CD4-positive, alpha-beta T cell treated with Interleukin-17A for 4 hours (primary cell): ENCODE measurements around the gene TYMP.
"Not testable (repeated sequence)": the region's sequence is repeated elsewhere in the genome, so short reads cannot be mapped to it uniquely, and the experiment has no call there.

ENCODE experiments used
- DNase-seq: peaks from one replicate; pipeline ENCODE4 v3.0.0-alpha.2; 2020; ENCODE audit warnings: mixed read lengths

The TYMP gene

GRCh38 chr22:50562523-50563412, 33.0 kb upstream of the TYMP start, which contains the start of gene SYCE3:
TSS of gene SYCE3 (minus strand) at chr22:50562919. CDS start at chr22:50556405, 6,514 bp downstream.
- DNase-seq = peak; percentile 98

GRCh38 chr22:50561401-50562358, 31.9 kb upstream of the TYMP start:
- no peak for DNase-seq

- DNase-seq = no peak
These were observed 30.2 kb upstream of the TYMP start for GRCh38 chr22:50560034-50560433.

- no peak for DNase-seq
These were observed 26.9 kb upstream of the TYMP start for GRCh38 chr22:50556703-50557102.

- no peak for DNase-seq
These were observed 23.5 kb upstream of the TYMP start for GRCh38 chr22:50553310-50553709.

GRCh38 chr22:50551160-50551752, 21.4 kb upstream of the TYMP start:
- DNase-seq = no peak

- no peak for DNase-seq
These were observed 20.6 kb upstream of the TYMP start for GRCh38 chr22:50550395-50550794.

- DNase-seq = peak; percentile 37
These were observed 19.3 kb upstream of the TYMP start for GRCh38 chr22:50548921-50549790.

GRCh38 chr22:50548040-50548920, 18.5 kb upstream of the TYMP start:
- DNase-seq = peak; percentile 76

GRCh38 chr22:50547263-50547985, 17.6 kb upstream of the TYMP start:
- DNase-seq = no peak

- no peak for DNase-seq
These were observed 16.8 kb upstream of the TYMP start for GRCh38 chr22:50546326-50547262.

- DNase-seq = peak; percentile 30
These were observed 15.9 kb upstream of the TYMP start, which contains the start of gene KLHDC7B for GRCh38 chr22:50545522-50546325. TSS of gene KLHDC7B (plus strand) at chr22:50545899. CDS start at chr22:50546244, 345 bp downstream.

GRCh38 chr22:50544746-50545253, 15.0 kb upstream of the TYMP start:
- peak; percentile 44 for DNase-seq

- peak; percentile 89 for DNase-seq
These were observed 14.4 kb upstream of the TYMP start for GRCh38 chr22:50544078-50544745.

GRCh38 chr22:50542416-50542927, 12.7 kb upstream of the TYMP start:
- no peak for DNase-seq

- not testable (repeated sequence) for DNase-seq
These were observed 11.8 kb upstream of the TYMP start for GRCh38 chr22:50541667-50542026.

- no peak for DNase-seq
These were observed 10.6 kb upstream of the TYMP start for GRCh38 chr22:50540381-50540780.
